GM19455 (cell line): ENCODE results near the gene ECI1.
"Not testable (repeated sequence)": the region's sequence is repeated elsewhere in the genome, so short reads cannot be mapped to it uniquely, and the experiment has no call there.

ENCODE experiments used
- ATAC-seq: cut with Tn5 transposase; IDR thresholded peaks from one replicate; pipeline ENCODE4 v1.9.1; 2021; ENCODE audit not compliant: unreplicated experiment

Gene ECI1

DNA sequence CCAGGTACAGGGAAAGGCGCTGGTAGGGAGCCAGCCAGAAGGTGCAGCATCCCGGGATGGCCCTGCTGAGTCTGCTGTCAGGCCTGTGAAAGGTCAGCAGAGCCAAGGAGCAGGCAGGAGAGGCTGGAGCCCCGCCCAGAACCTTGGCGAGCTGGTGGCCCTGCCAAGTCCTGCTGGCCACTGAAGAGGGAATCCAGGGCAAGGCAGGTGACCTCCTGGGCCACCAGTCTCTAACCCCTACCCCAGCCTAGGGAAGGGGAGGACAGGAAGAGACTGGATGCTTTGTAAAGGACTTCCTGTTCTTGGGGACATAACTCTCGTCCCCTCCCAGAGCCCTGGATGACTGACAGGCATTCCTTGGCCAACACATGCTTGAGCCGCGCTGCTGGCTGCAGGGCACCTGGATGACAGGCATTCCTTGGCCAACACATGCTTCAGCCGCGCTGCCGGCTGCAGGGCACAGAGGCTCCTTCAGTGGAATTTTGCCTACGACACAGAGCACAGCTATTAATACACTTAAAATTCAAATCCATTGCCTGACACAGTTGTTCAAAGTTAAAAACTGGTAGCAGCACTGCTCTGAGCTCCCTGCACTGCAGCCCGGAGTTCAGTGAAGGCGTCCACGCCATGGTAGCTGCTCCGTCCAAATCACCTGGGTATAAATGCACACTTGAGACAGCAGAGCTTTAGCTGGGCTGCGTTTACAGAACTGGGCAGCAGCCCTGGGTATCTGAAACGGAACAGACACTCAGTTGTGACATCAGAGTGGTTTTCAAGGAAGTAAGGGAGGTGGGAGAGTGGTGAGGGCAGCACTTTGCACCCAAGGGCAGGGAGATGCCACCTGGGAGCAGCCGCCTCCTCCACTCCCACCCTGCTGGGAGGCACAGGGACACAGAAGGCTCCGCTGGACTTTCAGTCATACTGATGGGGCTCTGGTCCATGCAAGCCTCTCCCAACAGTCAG, 38.7 kb downstream of the ECI1 start:
- no peak for ATAC-seq

DNA sequence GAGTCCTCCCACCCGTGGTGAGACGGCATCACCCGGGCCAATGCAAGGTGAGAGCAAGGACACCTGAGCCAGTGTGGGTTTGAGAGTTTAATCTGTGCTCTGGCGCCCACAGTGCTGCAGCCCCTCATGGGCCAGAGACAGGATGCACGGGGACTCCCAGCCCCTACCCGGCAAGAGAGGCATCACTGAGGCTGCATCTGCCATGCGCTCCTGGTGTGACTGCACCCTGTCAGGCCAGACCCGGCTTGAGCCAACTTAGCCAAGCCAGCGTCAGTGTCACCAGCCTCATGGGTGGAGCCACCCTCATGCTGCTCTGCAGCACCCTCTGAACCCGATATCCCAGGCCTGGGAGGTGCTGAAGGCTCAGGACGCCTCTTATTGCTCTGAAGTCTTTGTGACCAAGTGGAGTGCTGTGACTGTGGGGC, 39.5 kb downstream of the ECI1 start:
- no peak for ATAC-seq

- no peak for ATAC-seq
Measured at GRCh38 chr16:2210386-2211365, 40.7 kb downstream of the ECI1 start, which contains the start of gene BRICD5. Gene BRICD5, minus strand, starts transcription at chr16:2210863. Its CDS starts 30 bp downstream, at chr16:2210833.

DNA sequence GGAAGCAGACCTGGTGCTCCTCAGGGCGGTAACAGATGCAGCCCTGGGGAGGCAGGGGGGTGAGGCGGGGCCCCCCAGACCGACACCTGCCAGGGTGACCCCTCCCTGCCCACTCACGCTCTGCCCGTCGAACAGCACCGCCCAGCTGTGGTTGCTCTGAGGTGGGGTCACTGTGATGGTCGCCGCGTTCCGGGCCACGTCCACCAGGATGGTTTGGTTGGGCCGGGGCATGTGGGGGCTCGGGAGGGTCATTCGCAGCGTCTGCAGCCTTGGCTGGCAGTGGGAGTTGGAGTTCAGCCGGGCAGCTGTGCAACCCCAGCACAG, 41.4 kb downstream of the ECI1 start:
- ATAC-seq = no peak

GRCh38 chr16:2209258-2210008, 42.0 kb downstream of the ECI1 start:
- no peak for ATAC-seq

DNA sequence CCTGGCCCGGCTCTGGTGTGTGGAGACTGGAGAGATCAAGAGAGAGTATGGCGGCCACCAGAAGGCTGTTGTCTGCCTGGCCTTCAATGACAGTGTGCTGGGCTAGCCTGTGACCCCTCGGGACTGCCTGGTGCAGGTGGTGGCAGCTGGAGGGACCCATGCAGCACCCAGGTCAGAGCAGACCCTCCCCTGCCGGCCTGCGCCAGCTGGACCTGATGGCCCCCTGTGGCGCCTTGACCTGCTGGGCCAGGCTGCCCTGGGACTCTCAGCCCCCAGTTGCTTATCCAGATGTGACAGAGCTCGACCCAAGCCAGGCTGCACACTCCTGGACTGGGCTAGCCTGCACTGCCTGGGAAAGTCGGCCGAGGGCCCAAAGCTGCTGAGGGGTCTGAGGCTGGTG, 42.6 kb downstream of the ECI1 start:
- no peak for ATAC-seq

GRCh38 chr16:2208308-2208707, 43.1 kb downstream of the ECI1 start:
- no peak for ATAC-seq

DNA sequence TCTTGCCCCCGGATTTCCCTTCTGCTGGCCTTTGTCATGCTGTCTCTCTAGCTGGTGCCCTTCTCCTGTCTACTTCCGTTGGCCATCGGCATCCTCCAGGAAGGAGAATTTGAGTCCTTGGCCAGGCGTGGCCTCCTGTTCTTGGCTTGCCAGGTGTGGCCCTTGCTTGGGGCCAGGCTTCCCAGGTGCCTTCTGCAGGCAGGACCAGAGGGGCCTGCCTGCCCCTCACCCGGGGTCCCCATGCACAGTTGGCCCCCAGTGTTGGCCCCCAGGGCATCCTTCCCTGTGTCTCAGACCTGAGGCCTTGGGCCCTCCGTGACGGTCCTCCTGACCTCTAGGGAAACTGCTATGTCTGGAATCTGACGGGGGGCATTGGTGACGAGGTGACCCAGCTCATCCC, 43.5 kb downstream of the ECI1 start:
- ATAC-seq = no peak

DNA sequence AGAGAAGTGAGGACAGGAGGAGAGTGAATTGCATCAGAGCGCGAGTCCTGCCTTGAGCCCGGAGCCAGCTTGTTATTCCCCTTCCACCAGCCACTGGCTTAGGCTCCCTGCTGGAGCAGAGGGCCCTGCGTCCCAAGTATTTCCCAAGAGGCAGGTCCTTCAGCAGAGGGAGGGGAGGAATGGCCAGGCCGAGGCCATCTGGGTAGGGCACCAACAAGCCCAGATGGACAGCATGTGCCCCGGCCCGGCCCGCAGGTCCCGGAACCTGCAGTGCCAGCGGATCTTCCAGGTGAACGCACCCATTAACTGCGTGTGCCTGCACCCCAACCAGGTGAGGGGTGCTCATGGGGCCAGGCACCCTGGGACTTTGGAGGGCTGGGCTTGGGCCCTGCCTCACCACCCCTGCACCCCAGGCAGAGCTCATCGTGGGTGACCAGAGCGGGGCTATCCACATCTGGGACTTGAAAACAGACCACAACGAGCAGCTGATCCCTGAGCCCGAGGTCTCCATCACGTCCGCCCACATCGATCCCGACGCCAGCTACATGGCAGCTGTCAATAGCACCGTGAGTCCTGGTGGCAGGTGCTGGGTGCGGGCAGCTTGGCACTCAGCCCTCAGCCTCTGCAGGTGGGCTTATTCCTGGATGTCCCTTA, 44.5 kb downstream of the ECI1 start:
- ATAC-seq = no peak

- ATAC-seq = no peak
Measured at GRCh38 chr16:2206420-2206779, 45.0 kb downstream of the ECI1 start.

GRCh38 chr16:2205967-2206313, 45.4 kb downstream of the ECI1 start:
- ATAC-seq = no peak

DNA sequence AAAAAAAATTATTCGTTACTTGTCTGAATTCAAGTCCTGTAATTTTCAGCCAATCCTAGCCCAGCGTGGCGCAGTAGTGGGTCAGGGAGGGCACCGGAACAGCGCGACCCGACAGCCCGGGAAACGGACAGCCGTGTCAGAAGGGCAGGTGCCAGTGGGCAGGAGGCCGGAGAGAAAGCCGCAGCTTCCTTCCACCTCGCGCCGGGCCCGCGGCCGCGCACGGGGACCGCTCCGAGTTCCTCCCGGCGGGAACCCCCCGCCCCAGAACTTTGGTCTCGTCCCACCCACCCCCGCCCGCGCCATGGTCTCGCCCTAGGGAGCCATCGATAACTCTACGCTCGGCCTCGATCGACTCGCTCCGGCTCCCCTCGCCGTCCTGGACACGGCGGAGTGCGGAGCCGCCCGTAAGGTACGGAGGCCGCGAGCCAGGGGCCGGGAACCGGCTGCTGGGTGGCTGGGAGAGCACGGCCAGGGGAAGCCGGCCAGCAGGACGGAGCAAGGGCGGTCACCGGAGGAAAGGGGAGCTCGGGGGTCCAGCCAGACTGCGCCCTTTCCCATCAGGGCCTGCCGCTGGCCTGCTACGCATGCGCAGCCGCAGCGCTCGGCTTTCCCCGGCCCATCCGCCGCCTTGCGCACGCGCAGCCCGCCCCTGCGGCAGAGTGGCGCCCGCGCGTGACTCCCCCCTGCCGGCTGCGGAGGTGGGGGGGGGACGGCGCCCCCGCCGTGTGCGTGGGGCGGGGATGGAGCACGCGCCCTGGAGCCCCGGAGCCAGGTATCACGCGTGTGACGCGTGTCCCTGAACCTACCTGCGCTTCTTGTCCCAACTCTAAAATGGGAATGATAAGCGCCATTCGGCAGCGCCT, 46.1 kb downstream of the ECI1 start, which contains the start of gene MLST8:
Gene MLST8, plus strand, starts transcription at position 351 of the 863 bp plus-strand sequence. CDS start 632 bp downstream, outside the sequence.
- ATAC-seq = peak; percentile 63

GRCh38 chr16:2204416-2205103, 46.8 kb downstream of the ECI1 start:
- ATAC-seq = peak; percentile 7

DNA sequence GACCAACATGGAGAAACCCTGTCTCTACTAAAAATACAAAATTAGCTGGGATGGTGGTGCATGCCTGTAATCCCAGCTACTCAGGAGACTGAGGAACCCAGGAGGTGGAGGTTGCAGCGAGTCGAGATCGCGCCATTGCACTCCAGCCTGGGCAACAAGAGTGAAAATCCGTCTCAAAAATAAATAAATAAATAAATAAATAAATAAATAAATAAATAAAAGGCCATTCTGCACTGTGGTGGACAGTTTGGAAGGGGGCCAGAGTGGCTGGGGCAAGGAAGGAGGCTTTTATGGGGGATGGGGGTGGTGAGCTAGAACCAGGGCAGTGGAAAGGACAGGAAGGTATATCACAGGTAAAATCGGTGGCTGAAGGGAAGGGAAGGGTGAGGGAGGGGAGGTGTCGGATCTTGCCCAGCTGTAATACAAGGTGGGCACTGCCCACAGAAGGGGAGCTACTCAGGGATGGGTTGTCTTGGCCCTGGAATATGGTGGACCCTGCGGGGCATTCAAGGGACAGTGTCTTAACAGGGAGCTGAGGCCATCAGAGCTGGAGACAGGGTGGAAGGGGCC, 48.2 kb downstream of the ECI1 start:
- ATAC-seq = not testable (repeated sequence)

GRCh38 chr16:2200313-2200712, 51.1 kb downstream of the ECI1 start:
- no peak for ATAC-seq

DNA sequence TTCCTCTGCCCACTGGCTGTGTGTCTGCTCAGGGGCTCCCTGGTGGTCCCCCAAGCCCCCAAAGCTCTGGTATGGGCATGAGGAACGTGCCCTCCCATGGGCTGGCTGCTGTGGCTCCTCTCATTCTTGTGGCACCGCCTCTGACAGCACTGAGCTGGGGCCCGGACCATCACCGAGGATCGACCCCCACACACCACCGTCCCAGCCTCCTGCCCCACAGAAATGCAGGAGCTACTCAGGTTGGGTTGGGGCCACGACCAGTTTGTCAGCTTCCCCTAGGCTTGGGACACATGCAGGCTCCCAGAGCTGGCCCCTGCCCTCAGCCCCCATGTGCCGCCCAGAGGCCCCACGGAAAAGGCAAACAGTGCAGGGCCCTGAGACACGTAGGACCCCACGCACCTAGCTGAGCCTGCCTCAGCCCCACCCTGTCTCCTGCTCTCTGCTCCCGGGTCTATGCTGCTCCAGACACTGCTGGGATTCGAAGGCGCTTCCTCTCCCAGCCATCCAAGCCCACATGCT, 51.7 kb downstream of the ECI1 start:
- no peak for ATAC-seq

DNA sequence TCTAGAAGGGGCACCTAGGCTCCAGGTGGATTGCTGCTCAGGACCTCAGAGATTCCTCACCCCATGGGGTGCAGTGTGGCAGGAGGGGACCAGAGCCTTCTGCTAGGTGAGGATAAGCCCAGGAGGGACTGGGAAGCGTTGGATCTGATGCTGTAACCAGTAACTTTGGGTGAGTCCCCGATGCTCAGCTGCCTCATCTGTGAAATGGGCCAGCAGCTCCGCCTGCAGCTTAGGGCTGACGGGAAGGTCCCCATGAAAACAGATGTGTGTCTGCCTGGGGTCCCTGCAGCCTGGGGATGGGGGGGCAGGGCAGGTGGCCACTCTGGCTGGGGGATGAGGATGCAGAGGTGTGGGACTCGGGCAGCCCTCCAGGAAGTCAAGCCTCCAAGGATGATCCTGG, 52.3 kb downstream of the ECI1 start:
- ATAC-seq = no peak

GRCh38 chr16:2198283-2198682, 53.1 kb downstream of the ECI1 start:
- ATAC-seq = no peak
